AG09309 (cell line): ENCODE results near the gene PPARGC1A.

Experiments
- DNase-seq: peaks from one replicate; pipeline ENCODE4 v3.0.0-alpha.2; 2010; ENCODE audit warnings: low read depth
- H3K4me3 ChIP-seq: 2 replicates; pipeline ENCODE4 v1.5.1; 2011; ENCODE audit warnings: mild to moderate bottlenecking, low read depth, low read length, moderate library complexity; ENCODE audit not compliant: control insufficient read depth
- CTCF ChIP-seq: IDR thresholded peaks from 2 replicates; pipeline ENCODE4 v1.5.1; 2011; ENCODE audit warnings: mild to moderate bottlenecking, low read depth, low read length, inconsistent platforms; ENCODE audit not compliant: insufficient read depth, control insufficient read depth; ENCODE audit errors: missing control alignments

The PPARGC1A gene

DNA sequence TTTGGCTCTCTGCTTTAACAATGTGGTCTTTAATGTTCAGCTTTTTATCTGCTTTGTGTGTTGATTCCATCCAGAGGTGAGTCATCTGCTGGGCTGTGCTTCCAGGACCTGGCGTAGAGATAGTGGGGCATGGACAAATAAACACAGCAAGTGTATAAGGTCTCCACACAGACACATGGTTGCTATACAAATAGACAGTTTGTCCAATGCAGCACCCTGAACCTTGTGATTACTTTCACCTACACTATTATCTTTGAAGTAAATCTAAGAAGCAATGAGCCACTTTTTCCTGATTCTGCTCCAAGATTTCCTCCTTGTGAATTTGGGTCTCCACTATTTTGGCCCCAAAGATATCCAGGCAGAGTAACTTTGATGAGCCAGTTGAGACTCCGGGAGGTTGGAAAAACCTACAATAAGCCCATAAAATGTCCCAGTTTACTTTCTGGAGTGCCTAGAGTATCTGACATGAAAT, 12.1 kb downstream of the PPARGC1A start:
- DNase-seq = no peak
- H3K4me3 ChIP-seq = no peak overlapping the region

DNA sequence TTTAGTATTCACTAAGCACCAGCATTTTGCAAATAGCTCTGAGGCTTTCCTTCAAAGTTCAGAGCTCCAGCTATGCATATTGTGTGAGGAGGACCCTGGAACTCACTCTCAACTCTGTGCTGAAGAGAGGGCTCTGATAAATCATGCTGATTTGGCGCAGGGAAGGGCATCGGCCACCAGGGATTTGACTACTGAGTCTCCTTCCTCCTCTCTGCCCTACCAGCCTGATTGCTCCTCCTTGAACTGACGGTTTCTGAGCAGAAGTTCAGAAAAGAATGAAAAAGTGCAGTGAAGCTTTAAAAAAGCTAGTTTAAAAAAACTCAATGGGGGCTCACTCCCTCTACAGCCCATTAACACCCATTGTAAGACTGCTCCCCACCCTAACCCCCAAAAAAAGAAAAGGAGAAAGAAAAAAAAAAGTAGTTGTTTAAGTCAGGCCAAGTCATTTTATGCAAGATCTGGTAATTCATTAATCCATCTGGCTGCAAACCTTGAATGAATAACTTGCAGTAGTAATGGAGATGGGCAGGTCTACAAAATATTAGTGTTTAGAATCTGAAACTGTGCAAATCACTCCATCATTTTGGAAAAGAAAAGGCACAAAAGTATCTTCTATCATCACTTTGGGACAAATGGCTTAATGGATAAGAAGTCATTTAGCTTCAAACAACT, 13.3 kb downstream of the PPARGC1A start:
- no peak for DNase-seq
- TF ChIP-seq CTCF = no peak
- no peak overlapping the region for H3K4me3 ChIP-seq

More for the DNA sequence above, 12.1 kb downstream of the PPARGC1A start:
- no peak for TF ChIP-seq CTCF

GRCh38 chr4:23875317-23875716, 14.5 kb downstream of the PPARGC1A start:
- no peak for TF ChIP-seq CTCF
- H3K4me3 ChIP-seq = no peak overlapping the region
- DNase-seq = no peak

GRCh38 chr4:23874536-23874901, 15.3 kb downstream of the PPARGC1A start:
- H3K4me3 ChIP-seq = no peak overlapping the region
- no peak for DNase-seq
- no peak for TF ChIP-seq CTCF

DNA sequence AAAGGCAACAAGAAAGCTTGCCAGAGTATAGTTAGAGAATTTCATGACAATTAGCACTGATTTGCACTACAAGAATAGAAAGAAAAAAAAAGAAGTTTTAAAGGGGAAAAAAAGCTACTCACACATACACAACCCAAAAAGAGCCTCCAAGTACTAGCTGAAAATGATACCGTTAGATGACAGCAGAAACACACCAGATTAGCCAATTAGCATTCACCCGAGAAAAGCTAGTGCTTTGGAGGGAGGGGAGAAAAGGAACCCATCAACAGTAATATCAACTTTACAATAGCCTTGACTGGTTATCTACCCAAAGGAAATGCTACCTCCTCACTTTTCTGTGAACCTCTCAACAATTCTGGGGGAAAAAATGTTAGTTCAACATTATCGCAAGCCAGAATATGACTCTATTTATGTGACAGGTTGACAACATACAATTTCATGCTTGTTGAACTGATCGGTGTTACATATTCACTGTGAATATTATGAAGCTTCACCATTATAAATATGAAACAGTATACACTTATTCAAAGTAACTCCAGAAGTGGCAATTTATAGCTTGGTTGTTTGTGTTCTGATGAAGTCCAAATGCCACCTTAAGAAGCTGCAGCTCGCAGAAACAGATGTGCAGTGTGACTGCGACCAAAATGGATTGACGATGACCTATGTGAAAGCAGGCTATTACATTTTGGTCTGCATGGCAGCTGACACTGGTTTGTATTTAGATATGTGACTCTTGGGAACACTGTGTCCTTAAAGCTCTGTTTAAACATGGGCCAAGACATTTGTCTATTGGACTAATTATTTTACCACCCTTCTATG, 15.9 kb downstream of the PPARGC1A start:
- no peak for DNase-seq
- TF ChIP-seq CTCF = no peak

GRCh38 chr4:23871426-23871825, 18.4 kb downstream of the PPARGC1A start:
- DNase-seq = no peak
- TF ChIP-seq CTCF = no peak
- no peak overlapping the region for H3K4me3 ChIP-seq

More for the DNA sequence above, 15.9 kb downstream of the PPARGC1A start:
- no peak overlapping the region for H3K4me3 ChIP-seq
